ENCODE data around the gene OR10W1.

OR10W1 gene

GRCh38 chr11:58227956-58228615, 40.0 kb downstream of the OR10W1 start:
- H3K27me3 ChIP-seq (ENCODE audit: low read length), result no peaks in the 10 kb centered on the region
- no peaks in the 10 kb centered on the region for H3K9me3 ChIP-seq (ENCODE audit: insufficient read depth, low read length)
- no peaks in the 10 kb centered on the region for H3K79me2 ChIP-seq (ENCODE audit: insufficient read depth, low read length)
- no peak overlapping the region for H3K9ac ChIP-seq (ENCODE audit: low read length)
- H4K20me1 ChIP-seq (ENCODE audit: low read depth, low read length), result 0 out of 2 replicates have a peak, but pooled peaks cover 4% of the 10 kb centered on the region
- no peaks in the 10 kb centered on the region for H3K36me3 ChIP-seq (ENCODE audit: low read length)
- H2AFZ ChIP-seq (ENCODE audit: low read depth, low read length, severe bottlenecking), result no peak overlapping the region
- TF ChIP-seq CTCF (IDR thresholded peaks at IDR 0.05; ENCODE audit: insufficient read depth, low read length, poor library complexity, severe bottlenecking) (no peak), EZH2phosphoT487 (conservative IDR thresholded peaks at IDR 0.05; ENCODE audit: low read length) (no peak)
- no peaks in the 10 kb centered on the region for H3F3A ChIP-seq (ENCODE audit: insufficient read depth)
- no peak overlapping the region for H3K27ac ChIP-seq (ENCODE audit: low read depth, low read length)
- H3K4me3 ChIP-seq (ENCODE audit: insufficient read depth, low read length, poor library complexity, severe bottlenecking), result no peak overlapping the region
- H3K4me2 ChIP-seq (ENCODE audit: low read depth, low read length, poor library complexity, severe bottlenecking), result no peak overlapping the region
- H3K9me2 ChIP-seq (replicated peaks; ENCODE audit: insufficient read depth, low read length), result no peaks in the 10 kb centered on the region

GRCh38 chr11:58222721-58223120, 45.3 kb downstream of the OR10W1 start:
- H3K9me3 ChIP-seq (ENCODE audit: insufficient read depth, low read length), result no peaks in the 10 kb centered on the region
- H3K27me3 ChIP-seq (ENCODE audit: low read length), result no peaks in the 10 kb centered on the region
- no peaks in the 10 kb centered on the region for H4K20me1 ChIP-seq (ENCODE audit: low read depth, low read length)
- no peaks in the 10 kb centered on the region for H3K79me2 ChIP-seq (ENCODE audit: insufficient read depth, low read length)
- no peaks in the 10 kb centered on the region for H3F3A ChIP-seq (ENCODE audit: insufficient read depth)
- no peak overlapping the region for H3K4me3 ChIP-seq (ENCODE audit: insufficient read depth, low read length, poor library complexity, severe bottlenecking)
- no peak overlapping the region for H3K4me2 ChIP-seq (ENCODE audit: low read depth, low read length, poor library complexity, severe bottlenecking)
- H3K36me3 ChIP-seq (ENCODE audit: low read length), result no peaks in the 10 kb centered on the region
- H3K9ac ChIP-seq (ENCODE audit: low read length), result no peak overlapping the region
- H2AFZ ChIP-seq (ENCODE audit: low read depth, low read length, severe bottlenecking), result no peak overlapping the region
- no peaks in the 10 kb centered on the region for H3K9me2 ChIP-seq (replicated peaks; ENCODE audit: insufficient read depth, low read length)
- no peak overlapping the region for H3K27ac ChIP-seq (ENCODE audit: low read depth, low read length)
- TF ChIP-seq EZH2phosphoT487 (conservative IDR thresholded peaks at IDR 0.05; ENCODE audit: low read length), result no peak
- no peak for TF ChIP-seq CTCF (IDR thresholded peaks at IDR 0.05; ENCODE audit: insufficient read depth, low read length, poor library complexity, severe bottlenecking)
